DND-41 (cell line): ENCODE data around the gene SARM1.

ENCODE experiments used
- ATAC-seq: fragments of 200-7000 bp; cut with Tn5 transposase; 3 replicates; pipeline ENCODE4 v1.9.1; 2021; ENCODE audit warnings: low read depth; ENCODE audit not compliant: insufficient read depth
- DNase-seq: peaks from one replicate; pipeline ENCODE4 v3.0.0-alpha.2; 2020
- H2AFZ ChIP-seq: 2 replicates; pipeline ENCODE4 v1.6.0; 2012; ENCODE audit warnings: low read depth, low read length
- H3K27ac ChIP-seq: 2 replicates; pipeline ENCODE4 v1.5.1; 2012; ENCODE audit warnings: low read length, inconsistent platforms
- H3K27me3 ChIP-seq: fragments of 200-600 bp; sonication (generic); 2 replicates; pipeline ENCODE4 v1.6.0; 2012; ENCODE audit warnings: low read length, mild to moderate bottlenecking, inconsistent platforms; ENCODE audit not compliant: insufficient read depth, poor library complexity
- H3K36me3 ChIP-seq: 2 replicates; pipeline ENCODE4 v1.5.1; 2012; ENCODE audit warnings: low read length, inconsistent platforms; ENCODE audit not compliant: insufficient read depth
- H3K4me1 ChIP-seq: 2 replicates; pipeline ENCODE4 v1.5.1; 2012; ENCODE audit warnings: mild to moderate bottlenecking, low read length; ENCODE audit not compliant: insufficient read depth
- H3K4me2 ChIP-seq: 2 replicates; pipeline ENCODE4 v1.6.0; 2012; ENCODE audit warnings: mild to moderate bottlenecking, moderate library complexity, low read length, inconsistent platforms; ENCODE audit not compliant: insufficient read depth
- H3K4me3 ChIP-seq, 2 experiments: fragments of 200-600 bp in 1 of 2; shearing (Covaris generic) in 1 of 2; 2 replicates each; pipeline ENCODE4 v1.5.1; 2012 to 2016; ENCODE audit warnings: inconsistent platforms in 2 of 2, low read length in 2 of 2, mild to moderate bottlenecking in 2 of 2, low read depth in 1 of 2, moderate library complexity in 1 of 2
- H3K79me2 ChIP-seq: 2 replicates; pipeline ENCODE4 v1.6.0; 2012; ENCODE audit warnings: low read length, inconsistent platforms; ENCODE audit not compliant: insufficient read depth
- H3K9ac ChIP-seq: 2 replicates; pipeline ENCODE4 v1.6.0; 2012; ENCODE audit warnings: low read depth, mild to moderate bottlenecking, inconsistent platforms, low read length, moderate library complexity
- H3K9me3 ChIP-seq: 2 replicates; pipeline ENCODE4 v1.5.1; 2012; ENCODE audit warnings: low read length, moderate library complexity, mild to moderate bottlenecking, inconsistent platforms; ENCODE audit not compliant: insufficient read depth, severe bottlenecking
- H4K20me1 ChIP-seq: 2 replicates; pipeline ENCODE4 v1.6.0; 2012; ENCODE audit warnings: low read length; ENCODE audit not compliant: insufficient read depth
- EZH2 ChIP-seq: IDR thresholded peaks from 3 replicates; pipeline ENCODE4 v1.6.1; 2012; ENCODE audit warnings: borderline replicate concordance, low read depth, mild to moderate bottlenecking, moderate library complexity, low read length, inconsistent platforms; ENCODE audit not compliant: severe bottlenecking
- TF ChIP-seq, protein P1 (sequence below): IDR thresholded peaks from 2 replicates; pipeline ENCODE4 v1.5.1; 2012; ENCODE audit warnings: borderline replicate concordance, low read length, moderate library complexity, mild to moderate bottlenecking; ENCODE audit not compliant: poor library complexity, severe bottlenecking; ENCODE audit errors: extremely low read depth

The SARM1 gene

DNA sequence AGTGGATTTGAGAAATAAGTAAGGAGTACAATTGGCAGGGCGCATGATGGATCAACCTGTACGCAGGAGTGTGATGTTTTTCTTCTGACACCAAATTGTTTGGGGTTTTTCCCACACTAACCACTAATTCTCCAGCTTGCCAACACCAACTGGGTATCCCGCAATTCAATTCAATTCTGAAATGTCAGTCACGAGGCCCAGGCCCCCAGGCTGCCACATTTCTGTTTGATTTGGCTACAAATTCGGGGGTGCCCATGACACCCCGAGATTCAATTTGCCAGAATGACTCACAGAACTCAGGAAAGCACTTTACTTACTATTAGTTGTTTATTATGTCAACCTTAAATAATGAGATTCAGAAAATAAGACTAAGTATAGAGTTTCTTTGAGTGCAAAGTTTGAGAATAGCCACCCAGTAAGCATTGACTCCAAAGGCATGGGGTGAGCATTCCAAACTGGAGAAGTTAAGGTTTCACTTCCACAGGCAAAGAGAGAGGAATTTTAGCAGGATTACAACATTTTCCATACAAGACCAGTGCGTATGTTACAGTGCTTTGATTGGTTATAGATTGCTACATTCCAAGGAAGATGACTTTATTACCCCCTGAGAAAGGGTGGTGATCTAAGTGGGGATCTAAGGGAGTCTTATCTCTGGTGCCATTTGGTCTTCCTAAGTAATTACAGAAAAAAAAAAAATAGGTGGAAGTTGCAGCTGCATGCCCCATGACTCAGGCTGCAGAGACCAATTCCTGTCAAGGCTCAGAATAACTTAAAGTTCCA is 23.0 kb downstream of the SARM1 start:
- Histone ChIP-seq H3K9ac (no peak overlapping the region), H3K27me3 (no peaks in the 10 kb centered on the region), H3K36me3 (no peaks in the 10 kb centered on the region), H2AFZ (no peak overlapping the region), H3K4me1 (no peaks in the 10 kb centered on the region), H3K9me3 (no peaks in the 10 kb centered on the region), H3K27ac (no peak overlapping the region), H3K4me2 (no peak overlapping the region), H3K79me2 (no peaks in the 10 kb centered on the region), H4K20me1 (no peaks in the 10 kb centered on the region), H3K4me3 (no peak overlapping the region)
- TF ChIP-seq, protein P1, sequence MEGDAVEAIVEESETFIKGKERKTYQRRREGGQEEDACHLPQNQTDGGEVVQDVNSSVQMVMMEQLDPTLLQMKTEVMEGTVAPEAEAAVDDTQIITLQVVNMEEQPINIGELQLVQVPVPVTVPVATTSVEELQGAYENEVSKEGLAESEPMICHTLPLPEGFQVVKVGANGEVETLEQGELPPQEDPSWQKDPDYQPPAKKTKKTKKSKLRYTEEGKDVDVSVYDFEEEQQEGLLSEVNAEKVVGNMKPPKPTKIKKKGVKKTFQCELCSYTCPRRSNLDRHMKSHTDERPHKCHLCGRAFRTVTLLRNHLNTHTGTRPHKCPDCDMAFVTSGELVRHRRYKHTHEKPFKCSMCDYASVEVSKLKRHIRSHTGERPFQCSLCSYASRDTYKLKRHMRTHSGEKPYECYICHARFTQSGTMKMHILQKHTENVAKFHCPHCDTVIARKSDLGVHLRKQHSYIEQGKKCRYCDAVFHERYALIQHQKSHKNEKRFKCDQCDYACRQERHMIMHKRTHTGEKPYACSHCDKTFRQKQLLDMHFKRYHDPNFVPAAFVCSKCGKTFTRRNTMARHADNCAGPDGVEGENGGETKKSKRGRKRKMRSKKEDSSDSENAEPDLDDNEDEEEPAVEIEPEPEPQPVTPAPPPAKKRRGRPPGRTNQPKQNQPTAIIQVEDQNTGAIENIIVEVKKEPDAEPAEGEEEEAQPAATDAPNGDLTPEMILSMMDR = no peak
- no peak for TF ChIP-seq EZH2
- DNase-seq (no peak), ATAC-seq (no peak)

DNA sequence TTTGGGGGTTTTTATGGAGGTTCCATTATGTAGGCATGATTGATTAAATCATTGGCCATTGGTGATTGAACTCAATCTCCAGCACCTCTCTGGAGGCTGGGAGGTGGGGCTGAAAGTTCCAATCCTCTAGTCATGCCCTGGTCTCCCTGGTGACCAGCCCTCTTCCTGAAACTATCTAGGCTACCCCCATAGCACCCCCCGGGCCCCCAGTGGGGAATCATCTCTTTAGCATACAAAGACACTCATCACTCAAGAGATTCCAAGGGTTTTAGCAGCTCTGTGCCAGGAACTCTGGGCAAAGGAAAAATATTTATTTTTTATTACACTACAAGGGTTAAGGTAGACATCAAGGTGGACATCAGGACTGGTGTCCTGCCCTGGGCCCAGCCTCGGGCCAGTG is 23.9 kb downstream of the SARM1 start:
- no peak overlapping the region for H3K4me2 ChIP-seq
- H3K27ac ChIP-seq = no peak overlapping the region
- TF ChIP-seq, protein P1 = no peak
- no peak for TF ChIP-seq EZH2
- H3K79me2 ChIP-seq = no peaks in the 10 kb centered on the region
- DNase-seq = no peak
- H3K9me3 ChIP-seq = no peaks in the 10 kb centered on the region
- no peaks in the 10 kb centered on the region for H4K20me1 ChIP-seq
- H3K4me3 ChIP-seq = no peak overlapping the region
- no peaks in the 10 kb centered on the region for H3K4me1 ChIP-seq
- ATAC-seq = no peak
- H2AFZ ChIP-seq = no peak overlapping the region
- H3K27me3 ChIP-seq = no peaks in the 10 kb centered on the region
- no peaks in the 10 kb centered on the region for H3K36me3 ChIP-seq
- H3K9ac ChIP-seq = no peak overlapping the region

DNA sequence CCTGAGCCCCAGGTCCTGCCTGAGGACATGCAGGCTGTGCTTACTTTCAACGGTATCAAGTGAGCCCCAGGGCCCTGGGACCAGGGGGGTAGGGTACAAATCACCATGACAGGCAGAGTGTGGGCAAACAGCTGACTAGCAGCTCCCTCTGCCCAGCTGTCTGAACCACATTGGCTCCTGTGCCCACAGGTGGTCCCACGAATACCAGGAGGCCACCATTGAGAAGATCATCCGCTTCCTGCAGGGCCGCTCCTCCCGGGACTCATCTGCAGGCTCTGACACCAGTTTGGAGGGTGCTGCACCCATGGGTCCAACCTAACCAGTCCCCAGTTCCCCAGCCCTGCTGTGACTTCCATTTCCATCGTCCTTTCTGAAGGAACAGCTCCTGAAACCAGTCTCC is 24.5 kb downstream of the SARM1 start:
- Histone ChIP-seq H3K79me2 (no peaks in the 10 kb centered on the region), H3K4me1 (no peaks in the 10 kb centered on the region), H3K9ac (no peak overlapping the region), H3K9me3 (no peaks in the 10 kb centered on the region), H3K36me3 (no peaks in the 10 kb centered on the region), H3K27ac (no peak overlapping the region), H4K20me1 (no peaks in the 10 kb centered on the region), H3K4me3 (no peak overlapping the region), H3K27me3 (no peaks in the 10 kb centered on the region), H2AFZ (no peak overlapping the region), H3K4me2 (no peak overlapping the region)
- ATAC-seq = no peak
- TF ChIP-seq EZH2 = no peak
- no peak for DNase-seq

DNA sequence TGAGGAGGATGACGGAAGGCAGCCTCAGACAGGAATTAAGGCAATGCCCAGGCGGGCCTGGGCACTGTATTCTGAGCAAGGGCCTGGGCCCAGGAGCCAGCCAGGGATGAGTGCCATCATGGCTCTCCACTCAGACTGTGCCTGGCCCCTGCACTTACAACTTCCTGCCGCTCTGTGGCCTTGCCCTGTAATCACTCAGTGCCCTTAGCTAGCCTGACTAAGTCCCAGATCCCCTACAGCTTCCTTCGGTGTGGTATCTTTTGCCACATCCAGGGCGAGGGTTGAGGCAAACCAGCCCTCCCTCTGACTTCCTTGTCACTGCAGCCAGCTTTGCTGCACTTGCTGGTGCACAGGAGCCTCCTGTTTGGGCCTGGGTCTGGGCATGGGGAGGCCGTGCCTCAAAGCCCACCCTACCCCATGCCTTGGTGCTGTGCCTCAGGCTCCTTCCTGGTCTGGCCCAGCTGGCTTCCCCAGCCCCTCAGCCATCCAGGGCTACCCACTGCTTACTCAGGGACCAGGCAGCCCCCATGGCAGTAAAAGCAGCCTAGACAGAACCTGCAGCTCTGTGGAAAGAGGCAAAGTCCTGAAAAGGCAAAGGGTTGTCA is 25.2 kb downstream of the SARM1 start:
- ATAC-seq (no peak), DNase-seq (no peak)
- Histone ChIP-seq H3K4me3 (no peak overlapping the region), H4K20me1 (no peaks in the 10 kb centered on the region), H3K9ac (no peak overlapping the region), H3K27ac (no peak overlapping the region), H3K4me2 (no peak overlapping the region), H3K79me2 (no peaks in the 10 kb centered on the region), H2AFZ (no peak overlapping the region), H3K27me3 (no peaks in the 10 kb centered on the region), H3K36me3 (no peaks in the 10 kb centered on the region), H3K9me3 (no peaks in the 10 kb centered on the region), H3K4me1 (no peaks in the 10 kb centered on the region)
- TF ChIP-seq, protein P1 = no peak
- TF ChIP-seq EZH2 = no peak
